ENCODE data around the gene PLCD3. TPM values are rescaled to one million over a fixed set of nuclear protein-coding genes. Genes with fewer than 3 reads are reported as not detected.
A peak's percentile ranks its signal among the peaks of the same experiment; 100 is the strongest.

PLCD3 gene
- total and polyA plus RNA-seq, 2 of the 13 experiments (the other 11 are each of a cell fraction or from before 2014, with no cell fraction given): 11.3 to 39.1 TPM

GRCh38 chr17:45129426-45129939 lies 2.8 kb downstream of the PLCD3 start (continued):
- TF ChIP-seq PLSCR1 (CRISPR knock-in tag; IDR thresholded peaks at IDR 0.05; ENCODE audit: borderline replicate concordance) (no peak), KLF13 (CRISPR knock-in tag; IDR thresholded peaks at IDR 0.05) (0 out of 2 replicates have a peak, but pooled peaks have one; percentile 22), ZNF672 (CRISPR knock-in tag; IDR thresholded peaks at IDR 0.05) (no peak), JDP2 (CRISPR knock-in tag; IDR thresholded peaks at IDR 0.05; ENCODE audit: borderline replicate concordance) (no peak), SAP130 (CRISPR knock-in tag; IDR thresholded peaks at IDR 0.05; ENCODE audit: low read depth) (peak; percentile 76), ZNF569 (CRISPR knock-in tag; IDR thresholded peaks at IDR 0.05; ENCODE audit: borderline replicate concordance) (no peak), NR2F6 (IDR thresholded peaks at IDR 0.05) (no peak), NR2F6 (CRISPR knock-in tag; IDR thresholded peaks at IDR 0.05) (peak; percentile 79), ZKSCAN5 (CRISPR knock-in tag; IDR thresholded peaks at IDR 0.05) (no peak), GTF2F1 (IDR thresholded peaks at IDR 0.05; ENCODE audit: low read length) (no peak), ZNF274 (CRISPR knock-in tag; IDR thresholded peaks at IDR 0.05) (no peak; the same call in 1 of the 2 replicates), HNRNPH1 (optimal IDR thresholded peaks at IDR 0.05; ENCODE audit: low read depth, low read length) (no peak), ZNF674 (CRISPR knock-in tag; IDR thresholded peaks at IDR 0.05; ENCODE audit: low read depth) (no peak), TFE3 (CRISPR knock-in tag; IDR thresholded peaks at IDR 0.05) (peak; percentile 77), ETV6 (CRISPR knock-in tag; conservative IDR thresholded peaks at IDR 0.05) (0 out of 2 replicates have a peak, but pooled peaks have one; percentile 49), HCFC1 (IDR thresholded peaks at IDR 0.05; ENCODE audit: low read depth, low read length) (0 out of 2 replicates have a peak, but pooled peaks have one; percentile 13), ZNF691 (CRISPR knock-in tag; IDR thresholded peaks at IDR 0.05; ENCODE audit: borderline replicate concordance, low read depth) (peak; percentile 60; the same call in 1 of the 2 replicates), ZNF44 (CRISPR knock-in tag; IDR thresholded peaks at IDR 0.05) (no peak), MEIS2 (CRISPR knock-in tag; IDR thresholded peaks at IDR 0.05) (no peak), TBP (CRISPR knock-in tag; IDR thresholded peaks at IDR 0.05) (no peak), TFDP1 (CRISPR knock-in tag; IDR thresholded peaks at IDR 0.05; ENCODE audit: borderline replicate concordance) (peak; percentile 70; the same call in 1 of the 2 replicates), ZNF12 (CRISPR knock-in tag; IDR thresholded peaks at IDR 0.05) (peak; percentile 41; the same call in 1 of the 2 replicates), ZBTB20 (CRISPR knock-in tag; IDR thresholded peaks at IDR 0.05; ENCODE audit: borderline replicate concordance, low read depth) (peak; percentile 52; the same call in 1 of the 2 replicates), RXRB (CRISPR knock-in tag; IDR thresholded peaks at IDR 0.05; ENCODE audit: borderline replicate concordance) (peak; percentile 82), MYC (CRISPR knock-in tag; IDR thresholded peaks at IDR 0.05; ENCODE audit: borderline replicate concordance) (peak; percentile 79; the same call in 1 of the 2 replicates), DR1 (CRISPR knock-in tag; IDR thresholded peaks at IDR 0.05) (no peak), TEAD3 (CRISPR knock-in tag; optimal IDR thresholded peaks at IDR 0.05; ENCODE audit: borderline replicate concordance) (peak; percentile 80), ZNF556 (CRISPR knock-in tag; IDR thresholded peaks at IDR 0.05; ENCODE audit: borderline replicate concordance) (no peak), MXI1 (IDR thresholded peaks at IDR 0.05; ENCODE audit: borderline replicate concordance, low read depth, low read length) (peak; percentile 73; the same call in 1 of the 3 replicates)
